GM15510 (cell line): Measurements from ENCODE around the gene DNAAF1.

Experiments
- POLR2A ChIP-seq: IDR thresholded peaks from 3 replicates; pipeline ENCODE4 v1.6.1; 2011; ENCODE audit warnings: borderline replicate concordance; ENCODE audit not compliant: insufficient read length; ENCODE audit errors: extremely low read depth

DNAAF1 gene

GRCh38 chr16:84199097-84199496, 54.0 kb downstream of the DNAAF1 start:
- TF ChIP-seq POLR2A: no peak

- TF ChIP-seq POLR2A: no peak
These were observed 54.8 kb downstream of the DNAAF1 start for GRCh38 chr16:84199861-84200260.

GRCh38 chr16:84205976-84206691, 61.0 kb downstream of the DNAAF1 start:
- TF ChIP-seq POLR2A: no peak

GRCh38 chr16:84207251-84207650, 62.1 kb downstream of the DNAAF1 start:
- no peak for TF ChIP-seq POLR2A

GRCh38 chr16:84207879-84208278, 62.8 kb downstream of the DNAAF1 start:
- TF ChIP-seq POLR2A: no peak

- TF ChIP-seq POLR2A: no peak
These were observed 64.9 kb downstream of the DNAAF1 start for GRCh38 chr16:84209989-84210388.

- TF ChIP-seq POLR2A: no peak
These were observed 67.0 kb downstream of the DNAAF1 start for GRCh38 chr16:84212154-84212553.

GRCh38 chr16:84212631-84213030, 67.5 kb downstream of the DNAAF1 start:
- no peak for TF ChIP-seq POLR2A

GRCh38 chr16:84214451-84215066, 69.5 kb downstream of the DNAAF1 start:
- no peak for TF ChIP-seq POLR2A

- no peak for TF ChIP-seq POLR2A
These were observed 70.4 kb downstream of the DNAAF1 start for GRCh38 chr16:84215531-84215930.

GRCh38 chr16:84218176-84218823, 73.2 kb downstream of the DNAAF1 start:
- TF ChIP-seq POLR2A: no peak

- TF ChIP-seq POLR2A: no peak
These were observed 73.8 kb downstream of the DNAAF1 start for GRCh38 chr16:84218956-84219355.

- TF ChIP-seq POLR2A: no peak
These were observed 75.7 kb downstream of the DNAAF1 start for GRCh38 chr16:84220851-84221250.

GRCh38 chr16:84223456-84223855, 78.3 kb downstream of the DNAAF1 start:
- no peak for TF ChIP-seq POLR2A

- TF ChIP-seq POLR2A: no peak
These were observed 79.4 kb downstream of the DNAAF1 start for GRCh38 chr16:84224554-84224953.

- no peak for TF ChIP-seq POLR2A
These were observed 80.0 kb downstream of the DNAAF1 start for GRCh38 chr16:84225126-84225525.
